RPMI7951 (cell line): ENCODE results near the gene DHRS7C. TPM values are rescaled to one million over a fixed set of nuclear protein-coding genes. Genes with fewer than 3 reads are reported as not detected.

Experiments
- DNase-seq: peaks from one replicate; pipeline ENCODE4 v3.0.0-alpha.2; 2012; ENCODE audit warnings: low read depth
- total RNA-seq: library from RNA; depleted of rRNA; stranded (reverse); fragments of >200 nt; shearing (Covaris generic); gene quantifications from 2 replicates; pipeline ENCODE4 v1.2.3, GENCODE V29; 2014; rRNA removed

Gene DHRS7C
- total RNA-seq, 1 experiment from 2014 or later = not detected

DNA sequence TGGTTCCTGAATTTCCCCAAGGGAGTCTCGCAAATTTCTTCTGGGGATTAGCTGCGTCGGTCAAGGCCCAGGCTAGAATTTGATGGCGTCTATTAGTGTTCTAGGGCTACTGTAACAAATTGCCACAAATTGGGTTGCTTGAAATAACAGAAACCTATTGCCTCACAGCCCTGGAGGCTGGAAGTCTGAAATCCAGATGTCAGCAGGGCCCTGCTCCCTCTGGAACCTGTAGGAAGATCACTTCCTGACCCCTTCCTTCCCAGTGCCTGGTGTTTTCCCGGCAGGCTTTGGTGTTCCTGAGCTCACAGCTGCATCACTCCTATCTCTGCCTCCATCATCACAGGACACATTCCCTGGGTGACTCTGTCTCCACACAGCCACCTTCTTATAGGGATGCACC lies 24.4 kb downstream of the DHRS7C start:
- DNase-seq = no peak

DNA sequence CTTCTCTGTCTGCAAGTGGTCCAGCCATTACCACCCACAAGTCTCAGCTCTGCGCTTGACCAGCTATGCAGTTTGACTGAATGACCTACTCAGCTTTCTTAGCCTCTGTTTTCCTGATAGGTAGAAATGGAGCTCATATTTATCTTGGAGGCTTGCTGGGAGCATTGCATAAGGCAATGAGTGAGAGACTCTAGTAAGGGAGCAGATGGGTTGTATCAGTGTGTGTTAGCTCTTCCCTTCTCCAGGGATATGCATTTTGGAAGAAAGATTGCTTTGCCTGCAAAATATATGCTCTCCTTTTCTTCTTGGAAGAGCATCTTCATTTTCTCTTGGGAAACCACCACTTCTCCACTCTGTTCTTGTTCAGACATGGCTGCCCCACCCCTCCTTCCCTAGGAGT lies 26.1 kb downstream of the DHRS7C start:
- DNase-seq = no peak

DNA sequence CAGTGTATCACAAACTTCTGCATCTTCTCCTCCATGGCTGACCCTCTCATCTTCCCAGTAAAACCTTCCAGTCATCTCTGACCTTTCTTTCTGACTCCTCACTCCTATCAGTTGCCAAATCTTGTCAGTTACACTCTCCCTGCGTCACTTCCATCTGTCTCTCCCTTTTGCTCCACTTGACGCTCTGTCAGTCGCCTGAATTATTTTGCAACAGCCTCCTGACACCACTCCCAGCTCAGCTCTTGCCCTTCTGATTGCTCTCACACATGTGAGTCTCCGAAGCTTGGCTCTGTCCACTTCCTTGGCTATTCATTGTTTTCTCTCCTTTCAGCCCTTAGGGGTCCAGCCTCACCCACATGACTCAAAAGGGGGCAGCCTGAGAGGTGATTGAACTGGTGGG lies 27.7 kb downstream of the DHRS7C start:
- no peak for DNase-seq

DNA sequence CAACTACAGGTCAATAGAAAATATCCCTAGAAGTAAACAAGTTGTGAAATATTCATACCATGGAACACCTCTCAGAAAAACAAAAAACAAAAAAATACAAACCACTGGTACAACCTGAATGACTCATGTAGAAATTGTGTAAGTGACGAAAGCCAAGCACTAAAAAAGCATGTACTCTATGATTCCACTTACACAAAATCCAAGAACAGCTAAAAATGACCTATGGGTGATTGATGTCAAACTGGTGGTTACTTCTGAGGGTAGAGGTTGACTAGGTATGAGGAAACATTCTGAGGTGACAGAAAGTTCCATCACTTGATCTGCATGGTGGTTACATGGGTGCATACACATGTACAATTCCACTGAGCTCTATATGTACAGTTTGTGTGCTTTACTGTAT lies 31.1 kb downstream of the DHRS7C start:
- DNase-seq = no peak

DNA sequence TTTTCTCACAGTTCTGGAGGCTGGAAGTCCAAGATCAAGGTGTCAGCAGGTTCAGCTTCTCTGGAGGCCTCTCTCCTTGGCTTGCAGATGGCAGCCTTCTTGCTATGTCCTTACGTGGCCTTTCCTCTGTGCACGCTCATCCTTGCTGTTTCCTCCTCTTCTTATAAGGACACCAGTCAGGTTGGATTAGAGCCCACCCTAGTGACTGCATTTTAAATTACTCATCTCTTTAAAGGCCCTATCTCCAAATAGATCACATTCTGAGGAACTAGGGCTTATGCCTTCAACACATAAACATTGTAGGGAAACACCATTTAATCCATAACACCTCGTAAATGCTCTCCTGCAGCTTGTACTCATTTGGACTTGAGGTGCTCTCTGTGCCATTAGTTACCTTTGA lies 36.3 kb downstream of the DHRS7C start:
- DNase-seq = peak; percentile 17

DNA sequence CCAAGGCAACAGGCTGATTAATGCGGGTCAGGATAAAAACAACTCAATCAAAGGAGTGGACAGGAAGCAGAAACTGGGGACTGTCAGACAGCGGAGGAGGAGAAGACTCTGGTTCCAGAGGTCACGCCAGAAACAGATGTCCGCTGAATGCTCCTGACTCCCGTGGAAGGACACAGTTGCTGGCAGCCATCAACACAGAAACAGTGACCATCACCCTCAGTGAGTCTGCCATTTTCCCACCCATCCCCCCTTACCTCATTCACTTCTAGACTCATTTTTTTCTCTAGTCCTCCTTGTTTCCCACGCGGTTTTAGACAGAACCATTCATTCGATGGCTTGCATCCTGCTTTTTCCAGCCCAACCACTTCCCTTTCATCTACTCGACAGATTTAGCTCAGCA lies 40.9 kb downstream of the DHRS7C start:
- DNase-seq = peak; percentile 15

DNA sequence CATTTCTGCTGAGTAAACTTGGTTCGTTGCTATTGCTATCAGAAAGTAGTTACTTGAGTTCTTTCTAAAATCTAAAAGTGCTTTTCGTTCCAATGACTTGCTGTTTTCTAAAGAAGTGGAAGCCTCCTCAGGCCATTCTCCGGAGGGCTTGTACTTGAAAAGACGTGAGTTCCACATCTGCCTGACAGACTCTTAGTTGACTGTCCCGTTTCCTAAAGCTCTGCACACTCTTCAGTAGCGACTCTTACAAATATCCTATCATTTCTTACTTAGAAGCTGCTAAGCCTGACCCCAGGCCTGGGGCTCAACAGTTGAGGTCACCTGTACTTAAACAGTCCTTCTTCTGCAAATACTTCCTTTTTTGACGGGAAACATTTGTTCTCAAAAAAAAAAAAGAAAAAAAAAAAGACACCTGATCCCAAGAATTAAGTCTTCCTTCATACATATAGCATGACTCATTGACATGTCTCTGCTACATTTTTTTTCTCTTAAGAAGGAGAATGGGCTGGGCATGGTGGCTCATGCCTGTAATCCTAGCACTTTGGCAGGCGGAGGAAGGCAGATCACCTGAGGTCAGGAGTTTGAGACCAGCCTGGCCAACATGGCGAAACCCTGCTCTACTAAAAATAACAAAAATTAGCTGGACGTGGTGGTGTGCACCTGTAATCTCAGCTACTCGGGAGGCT lies 61.5 kb downstream of the DHRS7C start:
- peak; percentile 20 for DNase-seq

DNA sequence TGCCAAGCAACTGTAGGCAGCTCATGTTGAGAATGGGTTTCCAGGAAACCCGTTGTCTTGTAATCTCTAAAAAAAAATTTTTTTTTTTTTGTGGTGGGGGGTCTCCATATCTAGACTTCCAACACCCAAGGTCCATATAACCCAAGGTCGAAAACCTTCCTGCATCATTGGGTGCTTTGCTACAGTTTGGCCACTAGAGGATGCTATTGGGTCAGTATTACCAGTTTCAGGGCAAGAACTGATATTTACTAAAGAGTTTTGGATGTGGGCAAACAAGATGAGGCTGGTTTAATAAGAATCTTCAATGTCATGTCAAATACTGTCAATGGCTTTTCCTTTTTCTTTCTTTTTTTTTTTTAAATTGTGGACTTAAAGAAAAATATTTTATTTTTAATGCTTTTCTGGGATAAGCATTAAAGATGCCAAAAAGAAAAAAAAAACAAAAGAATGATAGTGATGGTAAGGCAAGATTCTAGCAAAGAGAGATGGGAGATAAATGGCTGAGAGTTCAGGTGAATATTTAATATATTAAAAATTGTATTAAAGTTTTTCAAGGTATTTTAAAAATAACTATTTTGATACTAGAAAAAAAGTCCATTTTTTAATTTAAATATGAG lies 62.2 kb downstream of the DHRS7C start:
- peak; percentile 38 for DNase-seq

DNA sequence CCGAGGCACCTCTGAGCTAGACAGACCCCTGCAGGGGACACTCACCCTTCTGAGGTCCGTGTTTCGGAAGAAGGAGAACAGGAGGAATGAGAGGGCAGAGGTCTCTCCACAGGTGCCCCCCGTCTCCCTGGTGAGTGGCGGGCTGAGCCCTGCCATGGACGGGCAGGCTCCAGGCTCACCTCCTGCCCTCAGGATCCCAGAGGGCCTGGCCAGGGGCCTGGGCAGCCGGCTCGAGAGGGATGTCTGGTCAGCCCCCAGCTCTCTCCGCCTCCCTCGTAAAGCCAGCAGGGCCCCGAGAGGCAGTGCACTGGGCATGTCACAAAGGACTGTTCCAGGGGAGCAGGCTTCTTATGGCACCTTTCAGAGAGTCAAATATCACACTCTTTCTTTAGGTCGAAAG lies 62.8 kb downstream of the DHRS7C start:
- DNase-seq = no peak

DNA sequence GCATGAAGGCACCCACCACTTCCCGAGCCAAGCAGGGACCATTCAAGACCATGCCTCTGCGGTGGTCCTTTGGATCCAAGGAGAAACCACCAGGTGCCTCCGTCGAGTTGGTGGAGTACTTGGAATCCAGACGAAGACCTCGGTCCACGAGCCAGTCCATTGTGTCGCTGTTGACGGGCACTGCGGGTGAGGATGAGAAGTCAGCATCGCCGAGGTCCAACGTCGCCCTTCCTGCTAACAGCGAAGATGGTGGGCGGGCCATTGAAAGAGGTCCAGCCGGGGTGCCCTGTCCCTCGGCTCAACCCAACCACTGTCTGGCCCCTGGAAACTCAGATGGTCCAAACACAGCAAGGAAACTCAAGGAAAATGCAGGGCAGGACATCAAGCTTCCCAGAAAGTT lies 63.4 kb downstream of the DHRS7C start:
- no peak for DNase-seq

DNA sequence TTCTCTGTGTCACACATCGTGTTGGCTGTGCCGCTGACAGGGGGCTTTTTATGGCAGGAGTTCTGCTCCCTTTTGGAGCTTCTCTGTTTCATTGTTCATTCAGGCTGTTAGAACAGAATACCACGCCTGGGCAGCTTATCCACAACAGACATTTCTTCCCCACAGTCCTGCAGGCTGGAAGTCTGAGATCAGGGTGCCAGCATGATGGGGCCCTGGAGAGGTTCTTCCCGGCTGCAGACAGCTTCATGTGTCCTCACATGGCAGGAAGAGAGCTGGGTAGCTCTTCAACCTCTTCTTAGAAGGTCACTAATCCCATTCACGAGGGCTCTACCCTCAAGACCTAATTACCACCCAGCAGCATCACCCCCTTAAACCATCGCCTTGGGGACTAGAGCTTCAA lies 65.1 kb downstream of the DHRS7C start:
- no peak for DNase-seq

DNA sequence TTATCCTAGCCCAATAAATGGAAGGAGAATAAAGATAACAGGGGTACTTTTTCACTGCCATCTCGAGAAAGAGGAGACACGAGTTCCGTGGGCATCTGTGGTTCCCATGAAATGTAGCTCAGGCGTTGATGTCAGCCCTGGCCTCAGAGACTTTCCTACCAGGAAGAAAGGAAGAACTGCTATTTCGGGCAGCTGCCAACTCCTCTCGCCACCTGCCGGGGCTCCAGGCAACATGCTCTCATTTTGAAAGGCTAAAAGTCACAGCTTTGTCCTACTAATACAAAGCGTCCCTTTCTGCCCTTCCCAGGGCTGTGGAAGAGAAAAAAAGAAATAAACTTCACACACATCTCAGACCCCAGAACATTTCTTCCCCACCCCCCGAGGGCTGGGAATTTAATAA lies 65.8 kb downstream of the DHRS7C start:
- peak; percentile 39 for DNase-seq

Other genes with a start within 250 kb of the DHRS7C start
- gene STX8, start 215.8 kb downstream of the DHRS7C start, total RNA-seq = 113 and 117 TPM in 2 replicates
- gene CFAP52, start 214.9 kb downstream of the DHRS7C start, total RNA-seq = not detected in 2 replicates
- under 0.01 and 0.72 TPM in 2 replicates for gene USP43, start 146.1 kb downstream of the DHRS7C start, total RNA-seq
- gene GSG1L2, start 30.5 kb upstream of the DHRS7C start, total RNA-seq = not detected in 2 replicates
- gene GLP2R, start 34.3 kb upstream of the DHRS7C start, total RNA-seq = not detected in 2 replicates
- 0.36 TPM in 1 of 2 replicates, not detected in the other for gene RCVRN, start 113.7 kb upstream of the DHRS7C start, total RNA-seq